Testis (tissue), 3 donors: Measurements from ENCODE around the gene C6orf47. TPM values are rescaled to one million over a fixed set of nuclear protein-coding genes. Genes with fewer than 3 reads are reported as not detected.
A peak's percentile ranks its signal among the peaks of the same experiment; 100 is the strongest.

Experiments used
- DNase-seq: peaks from one replicate; pipeline ENCODE4 v3.0.0-alpha.2; 2019
- H3K27ac ChIP-seq, 2 donors: fragments of 200-600 bp; sonication (generic); one replicate each; pipeline ENCODE4 v1.5.1; 2019
- H3K27me3 ChIP-seq: fragments of 200-600 bp; sonication (generic); one replicate; pipeline ENCODE4 v1.5.1; 2019
- H3K36me3 ChIP-seq: fragments of 200-600 bp; sonication (generic); one replicate; pipeline ENCODE4 v1.5.1; 2017; ENCODE audit warnings: low read depth; ENCODE audit errors: missing control alignments
- H3K4me1 ChIP-seq: fragments of 200-600 bp; sonication (generic); one replicate; pipeline ENCODE4 v1.5.1; 2019
- H3K4me3 ChIP-seq, 2 donors: fragments of 200-600 bp; sonication (generic); one replicate each; pipeline ENCODE4 v1.5.1; 2017 to 2019
- H3K9me3 ChIP-seq: fragments of 200-600 bp; sonication (generic); one replicate; pipeline ENCODE4 v1.5.1; 2017
- CTCF ChIP-seq, 3 experiments: fragments of 450-650 bp in 2 of 3; fragments of 200-600 bp in 1 of 3; sonication (generic) in 1 of 3; IDR thresholded peaks; one replicate each; pipeline ENCODE4 v1.5.1; 2016 to 2019; ENCODE audit warnings: antibody characterized with exemption in 3 of 3, mild to moderate bottlenecking in 2 of 3, moderate library complexity in 1 of 3
- POLR2A ChIP-seq: fragments of 450-650 bp; IDR thresholded peaks from one replicate; pipeline ENCODE4 v1.6.1; 2017; ENCODE audit warnings: antibody characterized with exemption, mild to moderate bottlenecking, moderate library complexity
- WGBS, 2 donors: methylation state at CpG; one replicate each; pipeline ENCODE4 v1.1.5; 2018; 5-methylcytosine and 5-hydroxymethylcytosine counted together
- intact Hi-C: fragments of 100-400 bp; cut with DNase I; formaldehyde crosslinking; loops from one replicate; pipeline ENCODE4 v1.15.1; 2023; ENCODE audit warnings: low total_unique reads
- polyA plus RNA-seq: library from polyadenylated mRNA; stranded (reverse); fragments of 350-450 nt; fragmentation: Illumina TruSeq; extraction: RNeasy Lipid Tissue Mini Kit (QIAGEN cat#74804); gene quantifications from one replicate; pipeline ENCODE4 v1.2.3, GENCODE V29; 2014; ENCODE audit warnings: low read depth, low replicate concordance; ENCODE audit not compliant: insufficient read depth
- total RNA-seq, 2 donors: library from RNA; depleted of rRNA; stranded (reverse); fragments of >200 nt; gene quantifications; one replicate each; pipeline ENCODE4 v1.2.3, GENCODE V29; 2016

The C6orf47 gene
- total and polyA plus RNA-seq, 3 donors from 2014 or later: 11.9 to 17.8 (median 13.9) TPM

- no peaks in the 10 kb centered on the region for H3K27me3 ChIP-seq
- intact Hi-C loops: loop anchor here (5.0 kb wide), 1 partner anchor 151 kb away; no protein-coding TSS in a partner anchor
- TF ChIP-seq CTCF (IDR thresholded peaks at IDR 0.05): no peak
- 0 to 1% methylated on average over 14 to 40 of the region's 40 CpGs for WGBS, 2 donors
- H3K9me3 ChIP-seq: no peaks in the 10 kb centered on the region
- H3K36me3 ChIP-seq: no peaks in the 10 kb centered on the region
- H3K4me1 ChIP-seq: peaks cover 12% of the 10 kb centered on the region
- peak overlapping the region; percentile 47 to 62 for H3K4me3 ChIP-seq
- peak overlapping the region in 1 of 2 donors; percentile 61 for H3K27ac ChIP-seq
- peak; percentile 43 for DNase-seq
Measured at GRCh38 chr6:31681135-31681671, 20.6 kb upstream of the C6orf47 start.

GRCh38 chr6:31680226-31681134 is 19.9 kb upstream of the C6orf47 start, which contains the start of gene LY6G5C:
Gene LY6G5C (minus strand): TSS chr6:31681067. CDS start chr6:31680373, 694 bp downstream.
- Histone ChIP-seq H3K27me3 (no peaks in the 10 kb centered on the region), H3K4me3 (peak within 1 kb of the TSS; percentile 47 to 62), H3K36me3 (no peaks in the 10 kb centered on the region), H3K9me3 (no peaks in the 10 kb centered on the region), H3K4me1 (peaks cover 12% of the 10 kb centered on the region), H3K27ac (peak within 1 kb of the TSS in 1 of 2 donors; percentile 61)
- DNase-seq: peak; percentile 90
- WGBS, 2 donors: 10 to 11% methylated on average over 17 of the region's 17 CpGs
- peak; percentile 47 to 59 (median 58) for TF ChIP-seq CTCF (IDR thresholded peaks at IDR 0.05)
- no peak for TF ChIP-seq POLR2A
- intact Hi-C loops: loop anchor here (5.0 kb wide), 1 partner anchor 152 kb away; no protein-coding TSS in a partner anchor

- Histone ChIP-seq H3K27ac (no peak overlapping the region), H3K36me3 (no peaks in the 10 kb centered on the region), H3K9me3 (no peaks in the 10 kb centered on the region), H3K4me1 (peaks cover 12% of the 10 kb centered on the region), H3K4me3 (no peak overlapping the region), H3K27me3 (no peaks in the 10 kb centered on the region)
- no peak for TF ChIP-seq POLR2A
- TF ChIP-seq CTCF (IDR thresholded peaks at IDR 0.05): no peak
- intact Hi-C loops: no loop called here
- 70 to 79% methylated on average over 8 of the region's 8 CpGs for WGBS, 2 donors
- DNase-seq: no peak
Measured at GRCh38 chr6:31677955-31678354, 17.4 kb upstream of the C6orf47 start.

- intact Hi-C loops: no loop called here
- Histone ChIP-seq H3K36me3 (no peaks in the 10 kb centered on the region), H3K9me3 (no peaks in the 10 kb centered on the region), H3K27ac (no peak overlapping the region), H3K27me3 (no peaks in the 10 kb centered on the region), H3K4me1 (peaks cover 11% of the 10 kb centered on the region), H3K4me3 (no peak overlapping the region)
- TF ChIP-seq CTCF (IDR thresholded peaks at IDR 0.05) (no peak), POLR2A (no peak)
- WGBS, 2 donors: 80 to 81% methylated on average over 6 of the region's 6 CpGs
- no peak for DNase-seq
Measured at GRCh38 chr6:31676904-31677303, 16.3 kb upstream of the C6orf47 start.
